Naive thymus-derived CD4-positive, alpha-beta T cell (primary cell): ENCODE measurements around the gene TRAPPC3. TPM values are rescaled to one million over a fixed set of nuclear protein-coding genes. Genes with fewer than 3 reads are reported as not detected.
A peak's percentile ranks its signal among the peaks of the same experiment; 100 is the strongest.

Experiments used
- ATAC-seq: fragments of 150-1000 bp; cut with Tn5 transposase; 2 replicates; pipeline ENCODE4 v1.10.0; 2021; ENCODE audit warnings: mild to moderate bottlenecking, moderate library complexity
- CTCF ChIA-PET: fragments of 350-600 bp; sonication (Branson Sonifier 250); formaldehyde crosslinking; loops from one replicate; lab custom pipeline; 2021; ENCODE audit warnings: antibody characterized with exemption; lab: Charles Lee
- POLR2A ChIA-PET: fragments of 350-600 bp; sonication (Branson Sonifier 250); formaldehyde crosslinking; loops from one replicate; lab custom pipeline; 2021; ENCODE audit warnings: antibody characterized with exemption, inconsistent platforms; lab: Charles Lee
- DNase-seq, 9 donors: peaks; one replicate each; pipeline versions ENCODE4 v3.0.0 to v3.0.0-alpha.2; 2020 to 2022; ENCODE audit warnings: mixed read lengths in 1 of 9
- H3K27ac ChIP-seq: one replicate; pipeline ENCODE4 v1.7.0; 2013; ENCODE audit warnings: mild to moderate bottlenecking, low read depth, low read length, moderate library complexity
- H3K27me3 ChIP-seq, 2 donors: one replicate each; pipeline ENCODE4 v1.7.0; 2013; ENCODE audit warnings: low read length in 2 of 2, mild to moderate bottlenecking in 2 of 2, moderate library complexity in 2 of 2; ENCODE audit not compliant: control insufficient read depth in 2 of 2, insufficient read depth in 2 of 2
- H3K36me3 ChIP-seq, 3 experiments: 1 replicate in 2 of 3; 2 replicates in 1 of 3; pipeline ENCODE4 v1.7.0; 2013; ENCODE audit warnings: low read length in 3 of 3, mild to moderate bottlenecking in 3 of 3, moderate library complexity in 1 of 3; ENCODE audit not compliant: insufficient read depth in 3 of 3, control insufficient read depth in 2 of 3
- H3K4me1 ChIP-seq, 2 donors: one replicate each; pipeline ENCODE4 v1.7.0; 2013; ENCODE audit warnings: low read length in 2 of 2, mild to moderate bottlenecking in 2 of 2, moderate library complexity in 1 of 2; ENCODE audit not compliant: control insufficient read depth in 2 of 2, insufficient read depth in 2 of 2
- H3K4me3 ChIP-seq: 2 replicates; pipeline ENCODE4 v1.7.0; 2013; ENCODE audit warnings: mild to moderate bottlenecking, low read length
- H3K9me3 ChIP-seq, 3 experiments: 1 replicate in 2 of 3; 2 replicates in 1 of 3; pipeline ENCODE4 v1.7.0; 2013; ENCODE audit warnings: low read length in 3 of 3; ENCODE audit not compliant: control insufficient read depth in 2 of 3
- H3K27ac Mint-ChIP-seq, 9 donors: one replicate each; pipeline ENCODE4 v1.8.0; 2020 to 2022; ENCODE audit warnings: mixed read lengths in 9 of 9, mild to moderate bottlenecking in 8 of 9, moderate library complexity in 5 of 9, inconsistent platforms in 2 of 9
- H3K27me3 Mint-ChIP-seq, 5 donors: one replicate each; pipeline ENCODE4 v1.8.0; 2021 to 2022; ENCODE audit warnings: mixed read lengths in 5 of 5, mild to moderate bottlenecking in 1 of 5
- H3K36me3 Mint-ChIP-seq, 5 donors: one replicate each; pipeline ENCODE4 v1.8.0; 2020 to 2022; ENCODE audit warnings: mixed read lengths in 5 of 5, mild to moderate bottlenecking in 3 of 5, inconsistent platforms in 1 of 5
- H3K4me1 Mint-ChIP-seq, 7 donors: one replicate each; pipeline ENCODE4 v1.8.0; 2020 to 2022; ENCODE audit warnings: mixed read lengths in 7 of 7, mild to moderate bottlenecking in 3 of 7, inconsistent platforms in 1 of 7
- H3K4me3 Mint-ChIP-seq, 10 donors: one replicate each; pipeline ENCODE4 v1.8.0; 2020 to 2022; ENCODE audit warnings: mild to moderate bottlenecking in 10 of 10, mixed read lengths in 10 of 10, moderate library complexity in 6 of 10, inconsistent platforms in 2 of 10
- H3K9me3 Mint-ChIP-seq, 11 donors: one replicate each; pipeline ENCODE4 v1.8.0; 2020 to 2022; ENCODE audit warnings: mixed read lengths in 11 of 11, mild to moderate bottlenecking in 4 of 11, inconsistent platforms in 1 of 11, moderate library complexity in 1 of 11
- intact Hi-C, 2 donors: fragments of 100-400 bp; cut with micrococcal nuclease; formaldehyde crosslinking; loops; one replicate each; pipeline ENCODE4 v1.15.1; 2023
- polyA plus RNA-seq, 2 donors: library from polyadenylated mRNA; unstranded; fragments of 300-500 nt; fragmentation: Illumina TruSeq; gene quantifications; one replicate each; pipeline ENCODE4 v1.2.3, GENCODE V29; 2021
- total RNA-seq, 6 experiments: library from RNA in 5 of 6; stranded (reverse) in 5 of 6; gene quantifications; 1 replicate in 5 of 6; 2 replicates in 1 of 6; pipeline ENCODE4 v1.2.3 and lab custom pipeline; 2021 to 2026

TRAPPC3 gene
- total and polyA plus RNA-seq, 7 experiments from 2014 or later, result 32.1 to 110 (median 49.0) TPM

DNA sequence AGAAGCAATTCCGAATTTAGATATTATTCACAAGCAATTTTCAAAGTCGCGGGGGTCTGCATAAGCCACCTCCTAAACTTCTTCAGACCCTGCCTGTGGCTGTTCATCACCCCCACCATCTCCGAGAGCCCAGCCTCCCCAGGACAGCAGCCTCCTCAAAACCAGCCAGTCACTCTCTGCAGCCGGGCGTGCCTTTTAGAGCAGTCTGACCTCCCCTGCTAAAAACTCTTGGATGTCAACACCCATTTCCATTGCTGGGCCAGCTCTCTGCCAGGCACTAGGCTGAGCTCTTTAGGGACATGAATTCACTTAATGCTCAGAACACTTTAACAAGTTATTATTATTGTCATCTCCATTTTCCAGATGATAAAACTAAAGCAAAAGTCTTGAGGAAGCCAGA lies 48.9 kb downstream of the TRAPPC3 start:
- H3K27ac Mint-ChIP-seq, result no peak overlapping the region
- DNase-seq, result no peak
- H3K27ac ChIP-seq, result no peak overlapping the region

DNA sequence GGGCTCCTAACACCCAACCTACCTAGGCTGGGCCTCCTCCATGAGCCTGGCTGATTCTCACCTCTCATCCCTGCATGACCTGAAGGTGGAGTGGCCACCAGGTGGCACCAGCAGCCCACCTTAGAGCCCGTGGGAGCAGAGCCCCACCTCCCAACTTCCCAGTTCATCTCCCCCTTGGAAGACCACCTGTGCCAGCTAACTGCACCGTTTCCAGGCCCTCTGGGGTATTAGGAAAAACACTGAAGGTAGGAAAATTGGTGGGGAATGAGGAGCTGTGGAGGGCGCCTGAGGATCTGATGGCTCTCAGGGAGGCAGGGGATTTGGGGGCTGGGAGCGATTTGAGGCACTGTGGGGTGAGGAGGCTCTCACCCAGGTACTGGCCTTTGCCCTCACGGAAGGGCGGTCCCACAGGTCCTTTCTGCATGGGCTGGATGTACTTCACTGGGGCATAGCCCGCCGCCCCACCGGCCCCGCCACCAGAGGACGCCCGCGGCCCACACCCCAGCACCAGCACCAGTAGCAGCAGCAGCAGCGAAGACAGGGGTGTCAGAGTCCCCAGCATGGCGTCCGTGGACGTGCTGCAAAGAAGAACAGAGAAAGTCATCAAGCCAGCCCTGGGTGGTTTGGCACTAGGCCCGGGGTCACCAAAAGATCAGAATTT lies 49.5 kb downstream of the TRAPPC3 start:
- H3K4me3 ChIP-seq, result no peak overlapping the region
- H3K27ac Mint-ChIP-seq, result peak overlapping the region in 1 of 9 donors; percentile 14
- intact Hi-C loops, result loop anchor here (1.0 to 5.0 kb wide), 7 partner anchors 34 to 1332 kb away; partner anchors contain the start of gene TRAPPC3 (in 2 of the 2)
- H3K4me1 ChIP-seq, result no peaks in the 10 kb centered on the region
- H3K36me3 ChIP-seq, result peaks cover 0 to 22% (median 0%) of the 10 kb centered on the region in 3 experiments
- peak overlapping the region in 5 of 10 donors; percentile 12 to 50 (median 35) for H3K4me3 Mint-ChIP-seq
- peak; percentile 50 to 79 (median 65) for DNase-seq
- ATAC-seq, result peak; percentile 92
- H3K27me3 Mint-ChIP-seq, result no peaks in the 10 kb centered on the region
- ChIA-PET CTCF (interaction anchor here (0.7 to 5.2 kb wide), 11 partner anchors 34 to 183 kb away, joined by 3 to 77 read pairs (median 3); partner anchors contain the start of genes THRAP3 and TRAPPC3), POLR2A (interaction anchor here (0.5 to 1.6 kb wide), 3 partner anchors 10 to 41 kb away, joined by 3 to 4 read pairs (median 4); no protein-coding TSS in a partner anchor)
- no peaks in the 10 kb centered on the region for H3K9me3 Mint-ChIP-seq
- no peaks in the 10 kb centered on the region for H3K27me3 ChIP-seq
- peaks cover 0 to 10% (median 2%) of the 10 kb centered on the region in 7 donors for H3K4me1 Mint-ChIP-seq
- peaks cover 0 to 6% (median 0%) of the 10 kb centered on the region in 5 donors for H3K36me3 Mint-ChIP-seq
- no peak overlapping the region for H3K27ac ChIP-seq
- no peaks in the 10 kb centered on the region for H3K9me3 ChIP-seq

More for the DNA sequence above, 48.9 kb downstream of the TRAPPC3 start:
- peaks cover 0 to 5% (median 0%) of the 10 kb centered on the region in 5 donors for H3K36me3 Mint-ChIP-seq
- H3K9me3 Mint-ChIP-seq, result no peaks in the 10 kb centered on the region
- no peaks in the 10 kb centered on the region for H3K27me3 Mint-ChIP-seq
- H3K4me3 Mint-ChIP-seq, result peak overlapping the region in 1 of 10 donors; percentile 50
- H3K36me3 ChIP-seq, result peaks cover 0 to 16% (median 0%) of the 10 kb centered on the region in 3 experiments
- peaks cover 0 to 10% (median 2%) of the 10 kb centered on the region in 7 donors for H3K4me1 Mint-ChIP-seq
- ChIA-PET CTCF (interaction anchor here (0.6 to 5.2 kb wide), 11 partner anchors 33 to 1795 kb away, joined by 3 to 77 read pairs (median 3); partner anchors contain the start of genes THRAP3 and TRAPPC3), POLR2A (interaction anchor here (0.5 to 1.0 kb wide), 2 partner anchors 34 to 40 kb away, joined by 3 to 4 read pairs; no protein-coding TSS in a partner anchor)
- intact Hi-C loops, result loop anchor here in 1 of 2 donors (5.0 kb wide), 1 partner anchor 1332 kb away; no protein-coding TSS in a partner anchor
- no peak for ATAC-seq
- no peaks in the 10 kb centered on the region for H3K4me1 ChIP-seq
- no peaks in the 10 kb centered on the region for H3K9me3 ChIP-seq
- no peak overlapping the region for H3K4me3 ChIP-seq
- H3K27me3 ChIP-seq, result no peaks in the 10 kb centered on the region

DNA sequence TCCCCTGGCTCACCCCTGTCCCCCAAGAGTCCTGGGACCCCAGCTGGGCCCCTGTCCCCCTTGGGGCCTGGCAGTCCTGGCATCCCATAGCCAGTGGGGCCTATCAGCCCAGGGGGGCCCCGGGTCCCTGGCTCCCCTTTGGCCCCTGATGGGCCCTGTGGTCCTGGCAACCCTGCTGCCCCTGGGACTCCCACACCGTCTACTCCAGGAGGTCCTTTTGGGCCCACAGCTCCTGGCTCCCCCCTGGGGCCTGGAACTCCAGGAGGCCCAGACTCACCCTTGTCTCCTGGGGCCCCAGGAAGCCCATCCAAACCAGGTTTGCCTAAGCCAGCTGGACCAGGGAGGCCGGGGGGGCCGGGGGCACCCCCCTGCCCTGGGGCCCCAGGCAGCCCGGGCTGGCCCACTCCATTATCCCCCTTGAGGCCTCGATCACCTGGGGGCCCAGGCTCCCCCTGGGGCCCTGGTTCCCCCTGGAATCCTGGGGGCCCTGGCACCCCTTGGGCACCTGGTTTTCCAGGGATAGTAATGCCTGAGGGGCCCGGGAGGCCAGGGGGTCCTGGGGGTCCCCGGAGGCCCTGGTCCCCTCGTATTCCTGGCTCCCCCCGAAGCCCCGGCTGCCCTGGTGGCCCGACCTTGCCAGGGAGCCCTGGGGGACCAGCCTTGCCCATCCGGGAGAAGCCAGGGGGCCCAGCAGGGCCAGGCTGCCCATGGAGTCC lies 50.5 kb downstream of the TRAPPC3 start:
- Histone ChIP-seq H3K27me3 (no peaks in the 10 kb centered on the region), H3K9me3 (no peaks in the 10 kb centered on the region), H3K27ac (no peak overlapping the region), H3K4me1 (no peaks in the 10 kb centered on the region), H3K4me3 (no peak overlapping the region), H3K36me3 (peaks cover 0 to 32% (median 0%) of the 10 kb centered on the region in 3 experiments)
- H3K9me3 Mint-ChIP-seq, result no peaks in the 10 kb centered on the region
- no peak for DNase-seq
- H3K27ac Mint-ChIP-seq, result no peak overlapping the region
- H3K27me3 Mint-ChIP-seq, result no peaks in the 10 kb centered on the region
- no peak overlapping the region for H3K4me3 Mint-ChIP-seq
- ChIA-PET CTCF (interaction anchor here (0.7 to 1.8 kb wide), 2 partner anchors 12 to 89 kb away, joined by 3 to 5 read pairs; no protein-coding TSS in a partner anchor), POLR2A (interaction anchor here (1.6 kb wide), 1 partner anchor 11 kb away, joined by 4 read pairs; no protein-coding TSS in a partner anchor)
- ATAC-seq, result no peak
- intact Hi-C loops, result loop anchor here (1.0 to 2.0 kb wide), 6 partner anchors 35 to 322 kb away; partner anchors contain the start of gene TRAPPC3 (in 2 of the 2)
- peaks cover 0 to 12% (median 0%) of the 10 kb centered on the region in 5 donors for H3K36me3 Mint-ChIP-seq
- peaks cover 0 to 10% (median 2%) of the 10 kb centered on the region in 7 donors for H3K4me1 Mint-ChIP-seq

DNA sequence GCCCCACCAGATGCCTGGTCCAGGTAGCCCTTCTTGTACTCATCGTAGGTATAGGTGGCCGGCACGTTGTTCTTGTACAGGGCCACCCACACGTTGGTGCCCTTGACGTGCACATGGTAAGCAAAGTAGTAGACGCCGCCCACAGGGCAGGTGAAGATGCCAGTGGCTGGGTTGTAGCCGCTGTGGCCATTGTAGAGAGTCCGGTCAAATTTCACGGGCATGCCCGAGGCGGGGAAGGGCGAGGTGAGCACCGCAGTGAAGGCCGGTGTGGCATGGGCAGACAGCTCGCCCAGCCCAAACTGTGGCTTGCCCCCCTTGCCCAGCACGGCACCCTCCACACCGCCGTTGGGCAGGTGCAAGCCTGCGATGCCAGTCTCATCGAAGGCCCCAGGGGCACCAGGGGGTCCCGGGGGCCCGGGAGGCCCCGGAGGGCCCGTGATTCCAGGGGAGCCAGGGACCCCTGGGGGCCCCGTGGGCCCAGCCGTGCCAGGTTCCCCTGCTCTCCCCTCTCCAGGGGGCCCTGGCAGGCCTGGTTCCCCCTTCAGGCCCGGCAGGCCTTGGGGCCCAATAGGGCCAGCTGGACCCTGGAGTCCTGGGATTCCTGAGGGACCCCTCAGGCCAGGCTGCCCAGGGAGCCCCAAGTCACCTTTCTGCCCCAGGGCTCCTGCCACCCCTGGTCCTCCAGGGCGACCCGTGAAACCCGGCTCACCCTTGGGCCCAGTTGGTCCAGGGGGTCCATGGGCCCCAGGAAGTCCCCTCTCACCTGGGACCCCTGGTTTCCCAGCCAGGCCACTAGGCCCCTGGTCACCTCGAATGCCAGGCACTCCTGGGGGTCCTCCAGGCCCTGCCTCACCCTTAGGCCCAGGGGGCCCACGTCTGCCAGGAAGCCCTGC lies 51.3 kb downstream of the TRAPPC3 start:
- Mint-ChIP-seq H3K4me3 (no peak overlapping the region), H3K27me3 (no peaks in the 10 kb centered on the region), H3K36me3 (peaks cover 0 to 18% (median 0%) of the 10 kb centered on the region in 5 donors), H3K4me1 (peaks cover 0 to 10% (median 4%) of the 10 kb centered on the region in 7 donors), H3K9me3 (no peaks in the 10 kb centered on the region), H3K27ac (peak overlapping the region in 1 of 9 donors; percentile 36)
- ChIA-PET CTCF (interaction anchor here (0.7 to 1.8 kb wide), 3 partner anchors 11 to 90 kb away, joined by 3 to 10 read pairs (median 5); no protein-coding TSS in a partner anchor), POLR2A (interaction anchor here (1.4 kb wide), 1 partner anchor 36 kb away, joined by 6 read pairs; no protein-coding TSS in a partner anchor)
- no peak for DNase-seq
- intact Hi-C loops, result loop anchor here in 1 of 2 donors (2.0 kb wide), 1 partner anchor 323 kb away; no protein-coding TSS in a partner anchor
- Histone ChIP-seq H3K4me3 (no peak overlapping the region), H3K27ac (no peak overlapping the region), H3K4me1 (no peaks in the 10 kb centered on the region), H3K9me3 (no peaks in the 10 kb centered on the region), H3K27me3 (no peaks in the 10 kb centered on the region), H3K36me3 (peaks cover 0 to 40% (median 0%) of the 10 kb centered on the region in 3 experiments)
- no peak for ATAC-seq

DNA sequence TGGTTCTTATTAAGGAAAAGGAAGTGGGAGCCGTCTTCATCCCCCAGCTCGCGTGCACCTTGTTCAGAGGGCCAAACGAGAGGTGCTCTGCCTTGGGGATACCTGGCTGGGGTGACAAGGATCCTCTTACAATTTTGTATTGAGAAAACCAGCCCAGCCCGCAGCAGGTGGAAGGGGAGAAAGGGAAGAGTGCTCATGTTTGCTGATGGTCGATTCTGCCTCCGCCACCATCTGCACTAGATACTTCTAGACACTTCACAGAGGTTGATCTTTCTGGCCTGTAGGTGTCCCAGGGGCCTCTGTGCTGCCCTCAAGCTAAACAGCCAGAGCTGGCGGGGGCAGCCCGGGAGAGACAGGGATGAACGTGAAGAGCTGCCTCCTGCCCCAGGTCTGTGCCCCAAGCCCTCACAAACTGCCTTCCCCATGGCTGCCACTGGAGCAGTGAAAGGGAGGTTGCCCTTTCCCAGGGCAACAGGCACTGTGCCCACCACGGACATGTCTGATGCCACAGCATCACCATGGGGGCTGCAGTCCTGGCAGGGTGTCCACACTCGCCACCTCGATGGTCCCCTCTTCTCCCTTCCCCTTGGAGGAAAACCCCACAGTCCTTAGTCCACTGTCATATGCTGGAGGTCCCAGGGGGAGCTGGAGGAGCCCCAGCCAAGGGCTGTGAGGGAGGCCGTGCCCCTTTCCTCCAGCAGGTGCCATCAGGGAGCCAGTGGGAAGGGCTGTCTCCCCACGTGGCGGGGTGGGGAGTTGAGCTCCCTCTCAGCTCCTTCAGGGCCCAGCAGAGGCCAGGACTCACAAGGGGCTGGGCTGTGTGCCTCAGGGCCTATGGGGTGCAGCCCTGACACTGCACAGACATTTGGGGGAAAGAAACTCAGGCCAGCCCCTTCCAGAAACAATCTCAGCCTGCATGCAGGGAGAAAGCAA lies 52.5 kb downstream of the TRAPPC3 start:
- peaks cover 0 to 25% (median 0%) of the 10 kb centered on the region in 5 donors for H3K36me3 Mint-ChIP-seq
- ChIA-PET CTCF (interaction anchor here (0.6 to 2.9 kb wide), 4 partner anchors 13 to 91 kb away, joined by 3 to 11 read pairs (median 8); no protein-coding TSS in a partner anchor), POLR2A (interaction anchor here (1.4 kb wide), 1 partner anchor 38 kb away, joined by 6 read pairs; no protein-coding TSS in a partner anchor)
- H3K9me3 Mint-ChIP-seq, result no peaks in the 10 kb centered on the region
- intact Hi-C loops, result no loop called here
- Histone ChIP-seq H3K27ac (no peak overlapping the region), H3K27me3 (no peaks in the 10 kb centered on the region), H3K36me3 (peaks cover 0 to 52% (median 4%) of the 10 kb centered on the region in 3 experiments), H3K4me3 (no peak overlapping the region), H3K9me3 (no peaks in the 10 kb centered on the region), H3K4me1 (no peaks in the 10 kb centered on the region)
- DNase-seq (no peak), ATAC-seq (no peak)
- no peaks in the 10 kb centered on the region for H3K27me3 Mint-ChIP-seq
- peak overlapping the region in 3 of 9 donors; percentile 5 to 59 (median 41) for H3K27ac Mint-ChIP-seq
- H3K4me1 Mint-ChIP-seq, result peaks cover under 1 to 12% (median 7%) of the 10 kb centered on the region in 7 donors
- no peak overlapping the region for H3K4me3 Mint-ChIP-seq
